GM18861 (cell line): ENCODE measurements around the gene PPIL1.

ENCODE experiments used
- ATAC-seq: cut with Tn5 transposase; IDR thresholded peaks from one replicate; pipeline ENCODE4 v1.9.1; 2021; ENCODE audit not compliant: unreplicated experiment

The PPIL1 gene

GRCh38 chr6:36888654-36889481 lies 14.3 kb upstream of the PPIL1 start:
- ATAC-seq, result no peak

DNA sequence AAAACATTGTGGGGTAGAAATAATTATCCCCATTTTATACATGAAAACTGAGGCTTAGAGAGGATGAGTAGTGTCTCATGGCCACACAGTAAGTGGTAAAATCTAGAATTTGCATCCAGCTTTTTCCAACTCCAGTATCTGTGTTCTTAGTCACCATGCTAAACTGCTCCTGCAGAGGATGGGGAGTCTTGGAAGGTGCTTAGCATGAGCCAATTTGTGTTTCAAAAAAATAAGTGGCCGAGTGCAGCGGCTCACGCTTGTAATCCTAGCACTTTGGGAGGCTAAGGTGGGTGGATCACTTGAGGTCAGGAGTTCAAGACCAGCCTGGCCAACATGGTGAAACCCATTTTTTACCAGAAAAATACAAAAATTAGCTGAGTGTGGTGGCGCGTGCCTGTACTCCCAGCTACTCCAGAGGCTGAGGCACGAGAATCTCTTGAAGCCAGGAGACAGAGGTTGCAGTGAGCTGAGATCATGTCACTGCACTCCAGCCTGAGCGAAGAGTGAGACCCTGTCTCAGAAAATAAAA lies 13.6 kb upstream of the PPIL1 start:
- no peak for ATAC-seq

- no peak for ATAC-seq
These were observed 12.5 kb upstream of the PPIL1 start for GRCh38 chr6:36886950-36887618.

GRCh38 chr6:36885461-36886401 lies 11.1 kb upstream of the PPIL1 start, which contains the start of gene C6orf89:
Gene C6orf89, plus strand, starts transcription at chr6:36885952. Its CDS starts 13,493 bp downstream, at chr6:36899445.
- ATAC-seq, result peak; percentile 89

DNA sequence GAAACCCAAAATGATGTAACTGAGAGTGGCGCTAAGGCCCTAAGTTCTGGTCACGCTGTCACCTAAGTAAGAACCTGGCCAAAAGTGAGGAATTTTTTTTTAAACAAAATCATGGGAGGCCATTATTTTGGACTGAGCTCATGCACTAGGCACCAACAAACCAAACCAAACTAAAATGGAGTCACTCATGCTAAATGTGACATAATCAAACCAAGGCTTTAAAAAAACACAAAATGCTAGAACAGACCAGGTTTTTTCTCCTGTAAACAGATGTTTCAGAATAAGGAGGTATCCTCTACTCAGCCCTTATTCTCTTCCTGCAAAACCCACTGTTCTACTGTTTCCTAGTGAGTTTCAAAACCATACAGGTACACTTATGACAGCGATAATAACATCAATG lies 10.0 kb upstream of the PPIL1 start:
- no peak for ATAC-seq

GRCh38 chr6:36875250-36875633 lies 639 bp upstream of the PPIL1 start:
- ATAC-seq, result no peak

DNA sequence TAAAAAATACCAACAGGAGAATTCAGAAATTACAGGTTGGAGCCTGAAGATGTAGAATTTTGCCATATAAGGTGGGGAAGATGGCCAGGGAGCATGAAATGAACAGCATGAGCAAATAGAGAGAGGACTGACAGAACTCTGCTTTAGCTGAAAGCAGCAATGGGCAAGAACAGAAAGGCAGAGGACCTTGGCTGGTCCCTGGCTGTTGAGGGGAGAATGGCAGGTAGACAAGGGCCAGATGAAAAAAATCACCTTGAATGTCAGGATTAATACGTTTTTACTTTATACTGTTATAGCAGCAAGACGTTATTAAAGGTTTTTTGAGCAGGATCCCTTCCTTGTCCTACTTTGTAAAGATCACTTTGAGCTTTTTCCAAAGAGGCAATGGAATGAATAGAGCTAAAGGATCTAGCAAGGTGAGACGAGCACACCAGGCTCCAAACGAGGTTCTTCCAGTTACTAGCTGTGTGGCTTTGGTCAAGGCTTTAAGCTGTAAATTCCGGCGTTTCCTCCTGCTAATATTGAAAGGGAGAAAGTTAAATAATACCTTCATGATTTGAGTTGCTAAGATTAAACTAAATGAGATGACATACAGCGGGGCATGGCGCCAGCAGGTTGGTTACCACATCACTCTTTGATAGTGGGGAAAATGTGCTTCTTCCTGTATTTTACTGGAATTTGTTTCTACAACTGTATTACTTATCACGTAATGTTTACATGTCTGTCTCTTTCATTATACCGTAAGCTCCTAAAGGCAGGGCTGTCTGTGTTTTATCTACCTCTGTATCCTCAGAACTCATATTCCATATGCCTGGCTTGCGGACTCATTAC lies 776 bp downstream of the PPIL1 start:
- ATAC-seq, result no peak

DNA sequence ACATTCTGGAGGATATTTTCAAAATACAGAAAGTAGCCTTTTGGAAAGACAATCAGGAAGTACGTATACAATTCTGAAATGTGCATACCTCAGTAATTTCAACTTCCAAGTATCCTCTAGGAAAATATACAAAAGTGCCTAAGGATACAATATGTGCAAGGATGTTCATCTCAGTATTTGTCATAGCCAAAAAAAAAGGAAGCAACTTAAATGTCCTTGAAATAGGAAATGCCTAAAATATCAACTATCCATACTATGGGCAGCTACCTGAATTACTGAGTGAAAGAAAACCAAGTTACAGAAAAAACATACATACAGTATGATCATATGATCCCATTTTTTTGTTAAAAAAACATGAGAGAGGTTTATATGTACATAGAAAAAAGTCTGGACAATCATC lies 1.5 kb downstream of the PPIL1 start:
- no peak for ATAC-seq

DNA sequence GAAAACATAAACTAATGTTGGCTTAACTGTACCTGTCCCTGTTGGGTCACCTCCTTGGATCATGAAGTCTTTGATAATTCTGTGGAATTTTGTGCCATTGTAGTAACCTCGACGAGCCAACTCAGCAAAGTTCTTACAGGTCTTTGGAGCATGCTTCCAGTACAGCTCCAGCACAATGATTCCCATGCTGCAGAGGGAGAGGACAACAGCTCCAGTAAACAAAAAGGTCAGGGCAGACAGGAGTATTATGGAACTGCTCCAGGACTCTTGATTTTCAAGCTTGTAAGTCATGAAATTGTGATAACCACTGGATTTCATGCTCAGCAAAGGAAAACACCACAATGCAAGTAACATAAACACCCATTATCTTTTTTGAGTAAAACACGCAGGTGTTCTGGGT lies 2.9 kb downstream of the PPIL1 start:
- no peak for ATAC-seq

- no peak for ATAC-seq
These were observed 7.0 kb downstream of the PPIL1 start for GRCh38 chr6:36867471-36868224.

- ATAC-seq, result no peak
These were observed 8.8 kb downstream of the PPIL1 start for GRCh38 chr6:36865835-36866234.

- no peak for ATAC-seq
These were observed 10.7 kb downstream of the PPIL1 start for GRCh38 chr6:36863670-36864540.

GRCh38 chr6:36862848-36863382 lies 11.7 kb downstream of the PPIL1 start:
- no peak for ATAC-seq

GRCh38 chr6:36862164-36862847 lies 12.3 kb downstream of the PPIL1 start:
- no peak for ATAC-seq

DNA sequence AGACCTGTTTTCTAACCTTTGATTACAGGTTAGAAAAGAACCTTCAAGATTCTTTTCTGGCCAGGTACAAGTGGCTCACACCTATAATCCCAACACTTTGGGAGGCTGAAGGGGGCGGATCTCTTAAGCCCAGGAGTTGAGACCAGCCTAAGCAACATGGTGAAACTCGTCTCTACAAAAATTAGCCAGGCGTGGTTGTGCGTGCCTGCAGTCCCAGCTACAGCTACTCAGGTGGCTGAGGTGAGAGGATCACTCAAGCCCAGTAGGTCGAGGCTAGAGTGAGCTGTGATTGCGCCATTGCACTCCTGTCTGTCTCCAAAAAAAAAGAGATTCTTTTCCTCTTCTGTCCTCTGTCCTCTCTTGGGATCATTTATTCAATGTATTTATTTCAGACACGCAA lies 14.5 kb downstream of the PPIL1 start:
- ATAC-seq, result no peak

DNA sequence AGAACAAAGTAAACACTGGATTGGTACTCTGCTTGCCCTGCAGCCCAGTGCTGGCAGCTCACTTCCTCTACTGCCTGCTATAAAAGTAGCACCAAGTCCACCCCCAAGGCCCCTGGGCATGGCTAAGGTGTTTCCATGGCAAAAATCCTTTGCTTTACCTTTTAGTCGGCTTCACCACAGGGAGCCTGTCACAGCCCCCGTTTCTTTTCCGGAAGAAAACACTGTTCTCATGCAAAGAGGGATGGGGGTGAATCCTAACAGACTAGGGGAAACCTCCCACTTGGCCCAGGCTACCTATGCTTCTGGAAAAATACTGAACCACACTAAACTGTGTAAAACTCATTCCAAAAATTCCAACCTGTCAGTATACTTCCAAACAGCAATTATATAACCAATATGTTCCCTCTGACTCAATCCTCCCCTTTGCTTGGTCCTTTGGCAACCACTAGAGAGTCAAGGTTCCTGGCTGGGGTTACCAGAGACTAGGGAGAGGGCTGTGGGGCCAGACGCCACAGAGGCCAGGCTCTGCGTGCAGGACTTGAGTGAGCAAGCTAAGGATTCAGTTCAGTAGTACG lies 16.1 kb downstream of the PPIL1 start:
- ATAC-seq, result no peak

DNA sequence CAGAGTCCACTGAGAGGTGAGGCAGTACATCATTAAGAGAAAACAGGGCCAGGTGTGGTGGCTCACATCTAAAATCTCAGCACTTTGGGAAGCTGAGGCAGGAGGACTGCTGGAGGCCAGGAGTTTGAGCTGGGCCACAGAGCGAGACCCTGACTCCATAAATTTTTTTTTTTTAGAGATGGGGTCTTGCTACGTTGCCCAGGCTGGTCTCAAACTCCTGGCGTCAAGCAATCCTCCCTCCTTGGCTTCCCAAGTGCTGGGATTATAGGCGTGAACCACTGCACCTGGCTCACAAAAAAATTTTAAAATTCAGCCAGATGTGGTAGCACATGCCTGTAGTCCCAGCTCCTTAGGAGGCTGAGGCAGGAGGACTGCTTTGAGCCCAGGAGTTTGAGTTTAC lies 17.3 kb downstream of the PPIL1 start:
- ATAC-seq, result no peak
